Mammary epithelial cell (primary cell): Measurements from ENCODE around the gene ITLN1.

Experiments used
- CTCF ChIP-seq, 2 donors: IDR thresholded peaks in 1 of 2; conservative IDR thresholded peaks in 1 of 2; 2 replicates each; pipeline ENCODE4 v1.5.1; 2011 to 2012; ENCODE audit warnings: inconsistent platforms in 2 of 2, low read length in 2 of 2, mild to moderate bottlenecking in 2 of 2, control low read depth in 1 of 2, low read depth in 1 of 2; ENCODE audit not compliant: insufficient read depth in 1 of 2; ENCODE audit errors: extremely low read depth in 1 of 2
- EZH2 ChIP-seq: IDR thresholded peaks from 2 replicates; pipeline ENCODE4 v1.6.1; 2012; ENCODE audit warnings: low read length, inconsistent platforms, borderline replicate concordance

GRCh38 chr1:160887071-160887470 is 2.1 kb upstream of the ITLN1 start:
- TF ChIP-seq CTCF (conservative IDR thresholded peaks at IDR 0.05 in 1 of 2, IDR thresholded peaks at IDR 0.05 in 1 of 2; ENCODE audit: extremely low read depth in 1 of 2, insufficient read depth in 1 of 2, low read depth in 1 of 2, low read length in 2 of 2) (no peak), EZH2 (no peak)
